ENCODE data around the gene SLC7A5. TPM values are rescaled to one million over a fixed set of nuclear protein-coding genes. Genes with fewer than 3 reads are reported as not detected.
"Not testable (repeated sequence)": the region's sequence is repeated elsewhere in the genome, so short reads cannot be mapped to it uniquely, and the experiment has no call there.

SLC7A5 gene
- total RNA-seq, 2 experiments from 2014 or later = 140 to 283 TPM

DNA sequence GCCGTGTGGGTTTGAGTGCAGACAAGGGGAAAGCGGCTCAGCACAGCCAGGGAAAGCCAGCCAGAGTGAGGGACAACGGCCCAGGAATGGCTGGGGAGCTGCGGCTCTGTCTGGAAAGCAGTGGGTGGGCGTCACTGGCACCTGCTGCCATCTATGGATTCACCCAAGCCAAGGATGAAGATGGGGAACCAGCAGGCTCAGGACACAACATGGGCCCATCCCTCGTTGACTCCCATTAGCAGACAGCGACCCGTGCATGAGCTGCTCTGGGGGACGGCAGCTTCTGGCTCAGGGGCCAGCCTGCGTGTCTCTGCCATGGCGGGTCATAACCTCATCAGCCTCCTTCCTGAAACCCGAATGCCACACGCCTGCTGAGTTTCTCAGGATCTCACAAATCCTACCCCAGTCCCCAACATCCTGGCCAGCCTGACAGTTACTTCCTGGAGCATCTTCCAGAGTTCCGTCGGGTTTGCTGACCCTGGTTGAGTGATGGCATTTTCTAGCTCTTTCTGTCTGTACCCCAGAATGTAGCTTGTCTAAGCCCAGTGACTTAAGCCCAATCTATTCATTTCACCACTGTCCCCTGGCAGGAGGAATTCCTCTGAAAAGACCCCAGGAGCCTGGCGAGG, 50.7 kb downstream of the SLC7A5 start:
- intact Hi-C loops (cut with micrococcal nuclease; ENCODE audit: unreplicated experiment) = no loop called here
- H3K4me3 ChIP-seq (ENCODE audit: low read depth, low read length, poor library complexity, severe bottlenecking) = no peak overlapping the region
- H3K4me2 ChIP-seq (ENCODE audit: low read length) = no peak overlapping the region
- H2AFZ ChIP-seq (ENCODE audit: low read length) = no peak overlapping the region
- DNase-seq (ENCODE audit: low spot score) = no peak
- no peaks in the 10 kb centered on the region for H3K9me2 ChIP-seq (ENCODE audit: insufficient read depth, low read length)
- no peaks in the 10 kb centered on the region for H4K20me1 ChIP-seq (ENCODE audit: insufficient read depth, low read length)
- no TSS peak for BruUV-seq (replicated peaks)
- no peak overlapping the region for H3K27ac ChIP-seq (ENCODE audit: low read depth, low read length, poor library complexity, severe bottlenecking)
- POLR2A ChIA-PET = interaction anchor here (0.6 kb wide), 1 partner anchor 15 kb away, joined by 3 read pairs; no protein-coding TSS in a partner anchor
- H3K79me2 ChIP-seq (ENCODE audit: insufficient read depth, low read depth, low read length) = no peaks in the 10 kb centered on the region
- H3K4me1 ChIP-seq (ENCODE audit: insufficient read depth, low read length, poor library complexity, severe bottlenecking) = peaks cover 15% of the 10 kb centered on the region
- H3K36me3 ChIP-seq (ENCODE audit: insufficient read depth, low read length) = no peaks in the 10 kb centered on the region
- TF ChIP-seq, protein P1, sequence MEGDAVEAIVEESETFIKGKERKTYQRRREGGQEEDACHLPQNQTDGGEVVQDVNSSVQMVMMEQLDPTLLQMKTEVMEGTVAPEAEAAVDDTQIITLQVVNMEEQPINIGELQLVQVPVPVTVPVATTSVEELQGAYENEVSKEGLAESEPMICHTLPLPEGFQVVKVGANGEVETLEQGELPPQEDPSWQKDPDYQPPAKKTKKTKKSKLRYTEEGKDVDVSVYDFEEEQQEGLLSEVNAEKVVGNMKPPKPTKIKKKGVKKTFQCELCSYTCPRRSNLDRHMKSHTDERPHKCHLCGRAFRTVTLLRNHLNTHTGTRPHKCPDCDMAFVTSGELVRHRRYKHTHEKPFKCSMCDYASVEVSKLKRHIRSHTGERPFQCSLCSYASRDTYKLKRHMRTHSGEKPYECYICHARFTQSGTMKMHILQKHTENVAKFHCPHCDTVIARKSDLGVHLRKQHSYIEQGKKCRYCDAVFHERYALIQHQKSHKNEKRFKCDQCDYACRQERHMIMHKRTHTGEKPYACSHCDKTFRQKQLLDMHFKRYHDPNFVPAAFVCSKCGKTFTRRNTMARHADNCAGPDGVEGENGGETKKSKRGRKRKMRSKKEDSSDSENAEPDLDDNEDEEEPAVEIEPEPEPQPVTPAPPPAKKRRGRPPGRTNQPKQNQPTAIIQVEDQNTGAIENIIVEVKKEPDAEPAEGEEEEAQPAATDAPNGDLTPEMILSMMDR (conservative IDR thresholded peaks at IDR 0.05; ENCODE audit: low read length) = no peak
- no peak for TF ChIP-seq EZH2phosphoT487 (IDR thresholded peaks at IDR 0.05; ENCODE audit: borderline replicate concordance, low read depth, low read length)
- H3K9me3 ChIP-seq (ENCODE audit: low read length) = peaks cover 19% of the 10 kb centered on the region
- CTCF ChIA-PET (ENCODE audit: unreplicated experiment) = interaction anchor here (0.6 kb wide), 1 partner anchor 51 kb away, joined by 5 read pairs; no protein-coding TSS in a partner anchor

DNA sequence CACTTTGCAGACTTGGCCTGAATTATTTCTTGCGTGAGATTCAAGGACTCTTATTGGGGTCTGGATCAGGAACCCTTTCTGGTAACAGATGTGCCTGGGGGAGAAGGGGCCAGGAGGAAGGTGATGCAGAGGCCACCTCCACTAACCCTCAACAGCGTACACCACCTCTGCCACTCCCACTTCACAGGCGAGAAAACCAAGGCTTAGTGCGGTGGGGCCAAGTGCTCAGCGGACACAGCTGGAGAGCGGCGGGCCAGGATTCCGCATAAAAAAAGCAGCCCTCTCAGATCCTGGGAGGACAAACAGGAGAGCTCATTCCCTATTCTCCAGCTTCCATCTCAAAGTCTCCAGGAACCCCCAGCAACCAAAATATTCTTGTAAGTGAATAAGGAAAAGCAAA, 51.4 kb downstream of the SLC7A5 start:
- BruUV-seq (replicated peaks) = no TSS peak
- Histone ChIP-seq H4K20me1 (ENCODE audit: insufficient read depth, low read length) (no peaks in the 10 kb centered on the region), H3K9me2 (ENCODE audit: insufficient read depth, low read length) (no peaks in the 10 kb centered on the region), H3K9me3 (ENCODE audit: low read length) (peaks cover 19% of the 10 kb centered on the region), H3K4me2 (ENCODE audit: low read length) (no peak overlapping the region), H3K36me3 (ENCODE audit: insufficient read depth, low read length) (no peaks in the 10 kb centered on the region), H3K79me2 (ENCODE audit: insufficient read depth, low read depth, low read length) (no peaks in the 10 kb centered on the region), H3K4me3 (ENCODE audit: low read depth, low read length, poor library complexity, severe bottlenecking) (no peak overlapping the region), H2AFZ (ENCODE audit: low read length) (no peak overlapping the region), H3K4me1 (ENCODE audit: insufficient read depth, low read length, poor library complexity, severe bottlenecking) (peaks cover 15% of the 10 kb centered on the region), H3K27ac (ENCODE audit: low read depth, low read length, poor library complexity, severe bottlenecking) (no peak overlapping the region)
- no peak for TF ChIP-seq EZH2phosphoT487 (IDR thresholded peaks at IDR 0.05; ENCODE audit: borderline replicate concordance, low read depth, low read length)
- TF ChIP-seq, protein P1 (conservative IDR thresholded peaks at IDR 0.05; ENCODE audit: low read length) = no peak
- DNase-seq (ENCODE audit: low spot score) = no peak
- intact Hi-C loops (cut with micrococcal nuclease; ENCODE audit: unreplicated experiment) = no loop called here
- ChIA-PET POLR2A (no interaction called here), CTCF (ENCODE audit: unreplicated experiment) (interaction anchor here (0.6 kb wide), 1 partner anchor 52 kb away, joined by 5 read pairs; no protein-coding TSS in a partner anchor)

DNA sequence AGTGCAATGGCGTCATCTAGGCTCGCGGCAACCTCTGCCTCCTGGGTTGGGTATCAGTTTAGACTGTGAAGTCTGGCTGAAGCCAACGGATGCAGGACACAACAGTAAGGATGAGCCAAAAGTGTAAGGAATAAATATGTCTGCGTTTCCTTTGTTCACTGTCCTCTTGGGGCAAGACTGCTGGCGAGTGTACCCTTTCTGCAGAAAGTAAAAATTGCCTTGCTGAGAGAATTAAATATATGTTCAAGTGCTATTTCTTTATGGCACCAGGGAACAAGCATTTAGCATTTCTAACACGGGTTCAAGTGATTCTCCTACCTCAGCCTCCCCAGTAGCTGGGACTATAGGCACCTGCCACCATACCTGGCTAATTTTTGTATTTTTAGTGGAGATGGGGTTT, 51.9 kb downstream of the SLC7A5 start:
- H3K79me2 ChIP-seq (ENCODE audit: insufficient read depth, low read depth, low read length); H3K36me3 ChIP-seq (ENCODE audit: insufficient read depth, low read length); H3K4me2 ChIP-seq (ENCODE audit: low read length); H3K9me2 ChIP-seq (ENCODE audit: insufficient read depth, low read length); H2AFZ ChIP-seq (ENCODE audit: low read length); BruUV-seq (replicated peaks); H3K27ac ChIP-seq (ENCODE audit: low read depth, low read length, poor library complexity, severe bottlenecking); H4K20me1 ChIP-seq (ENCODE audit: insufficient read depth, low read length); H3K4me3 ChIP-seq (ENCODE audit: low read depth, low read length, poor library complexity, severe bottlenecking); DNase-seq (ENCODE audit: low spot score); CTCF ChIA-PET (ENCODE audit: unreplicated experiment); intact Hi-C loops (cut with micrococcal nuclease; ENCODE audit: unreplicated experiment): not testable (repeated sequence)
- POLR2A ChIA-PET = interaction anchor here (0.6 kb wide), 1 partner anchor 650 kb away, joined by 4 read pairs; no protein-coding TSS in a partner anchor
- Histone ChIP-seq H3K9me3 (ENCODE audit: low read length) (peaks cover 19% of the 10 kb centered on the region), H3K4me1 (ENCODE audit: insufficient read depth, low read length, poor library complexity, severe bottlenecking) (peaks cover 19% of the 10 kb centered on the region)
